Transverse colon (tissue), 3 donors: Measurements from ENCODE around the gene LAMB1.

Source experiments
- POLR2A ChIP-seq: fragments of 450-650 bp; IDR thresholded peaks from one replicate; pipeline ENCODE4 v1.6.1; 2016; ENCODE audit warnings: antibody characterized with exemption, mild to moderate bottlenecking, moderate library complexity
- TF ChIP-seq, protein P1 (sequence below), 5 experiments: fragments of 200-600 bp in 3 of 5; fragments of 450-650 bp in 2 of 5; sonication (generic) in 3 of 5; IDR thresholded peaks; 1 replicate in 2 of 5; 2 replicates in 3 of 5; pipeline ENCODE4 v1.5.1; 2016 to 2017; ENCODE audit warnings: antibody characterized with exemption in 5 of 5, inconsistent platforms in 3 of 5, mild to moderate bottlenecking in 2 of 5, moderate library complexity in 1 of 5

DNA sequence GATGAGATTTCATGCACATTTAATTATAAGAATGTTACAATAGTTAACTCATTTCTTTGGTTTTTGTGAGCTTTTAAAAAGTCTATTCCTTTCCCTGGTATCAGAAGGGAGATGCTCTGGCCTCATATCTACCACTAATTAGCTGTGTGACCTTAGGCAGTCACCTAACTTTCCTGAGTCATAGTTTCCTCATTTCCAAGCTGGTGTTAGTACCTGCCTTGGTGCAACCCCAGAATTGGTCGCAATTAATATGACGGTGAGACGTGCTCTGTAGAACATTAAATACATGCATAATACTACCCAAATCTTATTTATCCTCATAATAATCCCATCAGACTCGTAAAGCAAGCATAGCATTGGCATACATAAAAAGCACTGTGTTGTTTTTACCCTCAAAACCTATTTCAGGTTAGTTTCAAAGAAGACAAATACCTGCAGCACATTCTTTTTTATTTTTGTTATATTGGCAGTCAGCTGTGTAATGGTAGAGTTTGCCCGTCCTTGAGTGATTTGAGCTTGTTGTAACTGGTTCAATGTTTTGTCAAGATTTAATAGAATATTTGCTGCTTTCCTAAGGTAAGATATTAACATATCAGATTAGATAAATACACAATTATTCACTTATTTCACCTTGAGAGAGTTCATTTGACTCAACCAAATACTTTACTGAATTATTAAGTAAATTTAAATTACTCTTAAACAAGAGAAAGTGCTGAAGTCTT, 31.0 kb upstream of the LAMB1 start:
- no peak for TF ChIP-seq POLR2A
- TF ChIP-seq, protein P1, sequence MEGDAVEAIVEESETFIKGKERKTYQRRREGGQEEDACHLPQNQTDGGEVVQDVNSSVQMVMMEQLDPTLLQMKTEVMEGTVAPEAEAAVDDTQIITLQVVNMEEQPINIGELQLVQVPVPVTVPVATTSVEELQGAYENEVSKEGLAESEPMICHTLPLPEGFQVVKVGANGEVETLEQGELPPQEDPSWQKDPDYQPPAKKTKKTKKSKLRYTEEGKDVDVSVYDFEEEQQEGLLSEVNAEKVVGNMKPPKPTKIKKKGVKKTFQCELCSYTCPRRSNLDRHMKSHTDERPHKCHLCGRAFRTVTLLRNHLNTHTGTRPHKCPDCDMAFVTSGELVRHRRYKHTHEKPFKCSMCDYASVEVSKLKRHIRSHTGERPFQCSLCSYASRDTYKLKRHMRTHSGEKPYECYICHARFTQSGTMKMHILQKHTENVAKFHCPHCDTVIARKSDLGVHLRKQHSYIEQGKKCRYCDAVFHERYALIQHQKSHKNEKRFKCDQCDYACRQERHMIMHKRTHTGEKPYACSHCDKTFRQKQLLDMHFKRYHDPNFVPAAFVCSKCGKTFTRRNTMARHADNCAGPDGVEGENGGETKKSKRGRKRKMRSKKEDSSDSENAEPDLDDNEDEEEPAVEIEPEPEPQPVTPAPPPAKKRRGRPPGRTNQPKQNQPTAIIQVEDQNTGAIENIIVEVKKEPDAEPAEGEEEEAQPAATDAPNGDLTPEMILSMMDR (IDR thresholded peaks at IDR 0.05) = no peak
